Neural cell (in vitro differentiated cells): ENCODE measurements around the gene PLCL1. TPM values are rescaled to one million over a fixed set of nuclear protein-coding genes. Genes with fewer than 3 reads are reported as not detected.

ENCODE experiments used
- H2AFZ ChIP-seq: fragments of 200-600, 300-800 bp; sonication (generic), shearing (Covaris generic); 2 replicates; pipeline ENCODE4 v1.6.0; 2014; ENCODE audit warnings: low read depth, mild to moderate bottlenecking, antibody characterized with exemption, low read length, moderate library complexity
- H3F3A ChIP-seq: fragments of 200-600 bp; shearing (Covaris generic); 2 replicates; pipeline ENCODE4 v1.6.1; 2016; ENCODE audit warnings: mild to moderate bottlenecking, moderate library complexity, mixed read lengths, antibody characterized with exemption, low read length; ENCODE audit not compliant: insufficient read depth, poor library complexity, severe bottlenecking
- H3K27ac ChIP-seq: fragments of 200-600, 300-800 bp; sonication (generic), shearing (Covaris generic); 2 replicates; pipeline ENCODE4 v1.5.1; 2014; ENCODE audit warnings: mild to moderate bottlenecking, low read length, moderate library complexity
- H3K27me3 ChIP-seq: fragments of 300-800, 200-600 bp; sonication (generic), shearing (Covaris generic); 2 replicates; pipeline ENCODE4 v1.6.0; 2014; ENCODE audit warnings: mild to moderate bottlenecking, low read depth, low read length, moderate library complexity; ENCODE audit not compliant: insufficient read depth
- H3K36me3 ChIP-seq: fragments of 300-800, 200-600 bp; sonication (generic), shearing (Covaris generic); 2 replicates; pipeline ENCODE4 v1.5.1; 2014; ENCODE audit warnings: mild to moderate bottlenecking, antibody characterized with exemption, low read length, moderate library complexity; ENCODE audit not compliant: insufficient read depth
- H3K4me2 ChIP-seq: fragments of 300-800, 200-600 bp; sonication (generic), shearing (Covaris generic); 2 replicates; pipeline ENCODE4 v1.6.0; 2014; ENCODE audit warnings: mild to moderate bottlenecking, low read length
- H3K4me3 ChIP-seq: fragments of 300-800, 200-600 bp; sonication (generic), shearing (Covaris generic); 2 replicates; pipeline ENCODE4 v1.5.1; 2014; ENCODE audit warnings: mild to moderate bottlenecking, low read length, moderate library complexity
- H3K79me2 ChIP-seq: fragments of 200-600 bp; shearing (Covaris generic); replicated peaks from 2 replicates; pipeline ENCODE4 v1.6.0; 2014; ENCODE audit warnings: mild to moderate bottlenecking, low read length, moderate library complexity; ENCODE audit not compliant: insufficient read depth
- H3K9ac ChIP-seq: fragments of 300-800, 200-600 bp; sonication (generic), shearing (Covaris generic); 2 replicates; pipeline ENCODE4 v1.6.1; 2016; ENCODE audit warnings: mild to moderate bottlenecking, low read length, mixed read lengths
- H3K9me2 ChIP-seq: fragments of 200-600 bp; shearing (Covaris generic); 2 replicates; pipeline ENCODE4 v1.6.1; 2016; ENCODE audit warnings: mild to moderate bottlenecking, low read length, mixed read lengths; ENCODE audit not compliant: insufficient read depth
- H3K9me3 ChIP-seq: fragments of 200-600, 300-800 bp; sonication (generic), shearing (Covaris generic); 2 replicates; pipeline ENCODE4 v1.6.1; 2016; ENCODE audit warnings: mild to moderate bottlenecking, mixed run types, low read length, moderate library complexity, mixed read lengths
- H4K20me1 ChIP-seq: fragments of 200-600 bp; shearing (Covaris generic); 2 replicates; pipeline ENCODE4 v1.6.1; 2016; ENCODE audit warnings: mild to moderate bottlenecking, mixed run types; ENCODE audit not compliant: insufficient read depth
- EP300 ChIP-seq: fragments of 450-650 bp; conservative IDR thresholded peaks from 2 replicates; pipeline ENCODE4 v1.6.1; 2014; ENCODE audit warnings: antibody characterized with exemption, mild to moderate bottlenecking, moderate library complexity; ENCODE audit not compliant: poor library complexity, severe bottlenecking
- EZH2 ChIP-seq: fragments of 200-600, 300-800 bp; shearing (Covaris generic), sonication (generic); IDR thresholded peaks from 2 replicates; pipeline ENCODE4 v1.6.1; 2014; ENCODE audit warnings: antibody characterized with exemption, low read length, borderline replicate concordance, mild to moderate bottlenecking; ENCODE audit not compliant: insufficient read depth, poor library complexity, severe bottlenecking
- MXI1 ChIP-seq: fragments of 450-650 bp; conservative IDR thresholded peaks from 2 replicates; pipeline ENCODE4 v1.6.1; 2014; ENCODE audit warnings: antibody characterized with exemption, mild to moderate bottlenecking; ENCODE audit not compliant: poor library complexity, severe bottlenecking
- POLR2AphosphoS5 ChIP-seq: IDR thresholded peaks from 2 replicates; pipeline ENCODE4 v1.6.1; 2012
- RAD21 ChIP-seq: fragments of 450-650 bp; conservative IDR thresholded peaks from 2 replicates; pipeline ENCODE4 v1.6.1; 2014; ENCODE audit warnings: antibody characterized with exemption, mild to moderate bottlenecking, moderate library complexity
- SMC3 ChIP-seq: fragments of 450-650 bp; conservative IDR thresholded peaks from 2 replicates; pipeline ENCODE4 v1.6.1; 2014; ENCODE audit warnings: antibody characterized with exemption, mild to moderate bottlenecking, moderate library complexity; ENCODE audit not compliant: poor library complexity
- TAF1 ChIP-seq: IDR thresholded peaks from 2 replicates; pipeline ENCODE4 v1.6.1; 2012; ENCODE audit warnings: low read depth
- polyA plus RNA-seq: library from polyadenylated mRNA; depleted of rRNA; stranded (reverse); fragments of >200 nt; gene quantifications from 2 replicates; pipeline ENCODE4 v1.2.3, GENCODE V29; 2014
- TF ChIP-seq, protein P1 (sequence below): fragments of 450-650 bp; IDR thresholded peaks from 2 replicates; pipeline ENCODE4 v1.5.1; 2014; ENCODE audit warnings: antibody characterized with exemption, mild to moderate bottlenecking, moderate library complexity; ENCODE audit not compliant: poor library complexity, severe bottlenecking
- TF ChIP-seq, protein P2 (sequence below): IDR thresholded peaks from 2 replicates; pipeline ENCODE4 v1.6.1; 2012; ENCODE audit warnings: borderline replicate concordance

Gene PLCL1
- polyA plus RNA-seq, 1 donor from 2014 or later: 6.8 TPM

DNA sequence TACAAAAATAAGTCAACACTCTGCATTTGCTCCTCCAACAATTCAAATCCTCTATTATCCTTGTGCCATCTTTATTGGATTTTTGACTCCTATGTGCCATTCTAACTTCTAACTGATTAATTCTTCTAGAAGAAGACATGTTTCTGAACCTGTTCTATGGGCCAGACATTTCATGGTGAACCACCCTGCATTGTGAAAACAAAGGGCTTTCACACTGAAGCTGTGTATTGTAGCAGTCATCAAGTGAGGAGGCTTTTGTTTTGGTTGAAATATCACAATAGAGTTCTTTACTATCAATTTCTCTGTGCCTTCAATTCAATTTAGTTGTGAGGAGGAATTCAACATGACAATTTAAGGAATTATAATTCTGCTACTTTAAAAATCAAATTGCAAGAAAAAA lies 357.9 kb downstream of the PLCL1 start:
- no peaks in the 10 kb centered on the region for H3K27me3 ChIP-seq
- no peak overlapping the region for H2AFZ ChIP-seq
- no peaks in the 10 kb centered on the region for H4K20me1 ChIP-seq
- no peaks in the 10 kb centered on the region for H3K79me2 ChIP-seq
- no peak overlapping the region for H3K27ac ChIP-seq
- H3K36me3 ChIP-seq: no peaks in the 10 kb centered on the region
- H3F3A ChIP-seq: no peaks in the 10 kb centered on the region
- H3K9me2 ChIP-seq: no peaks in the 10 kb centered on the region
- no peak for TF ChIP-seq POLR2AphosphoS5
- no peak for TF ChIP-seq RAD21
- no peak for TF ChIP-seq EP300
- no peak for TF ChIP-seq TAF1
- no peak for TF ChIP-seq MXI1
- no peak for TF ChIP-seq SMC3
- TF ChIP-seq EZH2: no peak
- TF ChIP-seq, protein P1, sequence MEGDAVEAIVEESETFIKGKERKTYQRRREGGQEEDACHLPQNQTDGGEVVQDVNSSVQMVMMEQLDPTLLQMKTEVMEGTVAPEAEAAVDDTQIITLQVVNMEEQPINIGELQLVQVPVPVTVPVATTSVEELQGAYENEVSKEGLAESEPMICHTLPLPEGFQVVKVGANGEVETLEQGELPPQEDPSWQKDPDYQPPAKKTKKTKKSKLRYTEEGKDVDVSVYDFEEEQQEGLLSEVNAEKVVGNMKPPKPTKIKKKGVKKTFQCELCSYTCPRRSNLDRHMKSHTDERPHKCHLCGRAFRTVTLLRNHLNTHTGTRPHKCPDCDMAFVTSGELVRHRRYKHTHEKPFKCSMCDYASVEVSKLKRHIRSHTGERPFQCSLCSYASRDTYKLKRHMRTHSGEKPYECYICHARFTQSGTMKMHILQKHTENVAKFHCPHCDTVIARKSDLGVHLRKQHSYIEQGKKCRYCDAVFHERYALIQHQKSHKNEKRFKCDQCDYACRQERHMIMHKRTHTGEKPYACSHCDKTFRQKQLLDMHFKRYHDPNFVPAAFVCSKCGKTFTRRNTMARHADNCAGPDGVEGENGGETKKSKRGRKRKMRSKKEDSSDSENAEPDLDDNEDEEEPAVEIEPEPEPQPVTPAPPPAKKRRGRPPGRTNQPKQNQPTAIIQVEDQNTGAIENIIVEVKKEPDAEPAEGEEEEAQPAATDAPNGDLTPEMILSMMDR: no peak
- TF ChIP-seq, protein P2, sequence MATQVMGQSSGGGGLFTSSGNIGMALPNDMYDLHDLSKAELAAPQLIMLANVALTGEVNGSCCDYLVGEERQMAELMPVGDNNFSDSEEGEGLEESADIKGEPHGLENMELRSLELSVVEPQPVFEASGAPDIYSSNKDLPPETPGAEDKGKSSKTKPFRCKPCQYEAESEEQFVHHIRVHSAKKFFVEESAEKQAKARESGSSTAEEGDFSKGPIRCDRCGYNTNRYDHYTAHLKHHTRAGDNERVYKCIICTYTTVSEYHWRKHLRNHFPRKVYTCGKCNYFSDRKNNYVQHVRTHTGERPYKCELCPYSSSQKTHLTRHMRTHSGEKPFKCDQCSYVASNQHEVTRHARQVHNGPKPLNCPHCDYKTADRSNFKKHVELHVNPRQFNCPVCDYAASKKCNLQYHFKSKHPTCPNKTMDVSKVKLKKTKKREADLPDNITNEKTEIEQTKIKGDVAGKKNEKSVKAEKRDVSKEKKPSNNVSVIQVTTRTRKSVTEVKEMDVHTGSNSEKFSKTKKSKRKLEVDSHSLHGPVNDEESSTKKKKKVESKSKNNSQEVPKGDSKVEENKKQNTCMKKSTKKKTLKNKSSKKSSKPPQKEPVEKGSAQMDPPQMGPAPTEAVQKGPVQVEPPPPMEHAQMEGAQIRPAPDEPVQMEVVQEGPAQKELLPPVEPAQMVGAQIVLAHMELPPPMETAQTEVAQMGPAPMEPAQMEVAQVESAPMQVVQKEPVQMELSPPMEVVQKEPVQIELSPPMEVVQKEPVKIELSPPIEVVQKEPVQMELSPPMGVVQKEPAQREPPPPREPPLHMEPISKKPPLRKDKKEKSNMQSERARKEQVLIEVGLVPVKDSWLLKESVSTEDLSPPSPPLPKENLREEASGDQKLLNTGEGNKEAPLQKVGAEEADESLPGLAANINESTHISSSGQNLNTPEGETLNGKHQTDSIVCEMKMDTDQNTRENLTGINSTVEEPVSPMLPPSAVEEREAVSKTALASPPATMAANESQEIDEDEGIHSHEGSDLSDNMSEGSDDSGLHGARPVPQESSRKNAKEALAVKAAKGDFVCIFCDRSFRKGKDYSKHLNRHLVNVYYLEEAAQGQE: no peak
- H3K9ac ChIP-seq: no peak overlapping the region
- H3K4me2 ChIP-seq: no peak overlapping the region
- no peaks in the 10 kb centered on the region for H3K9me3 ChIP-seq
- no peak overlapping the region for H3K4me3 ChIP-seq

DNA sequence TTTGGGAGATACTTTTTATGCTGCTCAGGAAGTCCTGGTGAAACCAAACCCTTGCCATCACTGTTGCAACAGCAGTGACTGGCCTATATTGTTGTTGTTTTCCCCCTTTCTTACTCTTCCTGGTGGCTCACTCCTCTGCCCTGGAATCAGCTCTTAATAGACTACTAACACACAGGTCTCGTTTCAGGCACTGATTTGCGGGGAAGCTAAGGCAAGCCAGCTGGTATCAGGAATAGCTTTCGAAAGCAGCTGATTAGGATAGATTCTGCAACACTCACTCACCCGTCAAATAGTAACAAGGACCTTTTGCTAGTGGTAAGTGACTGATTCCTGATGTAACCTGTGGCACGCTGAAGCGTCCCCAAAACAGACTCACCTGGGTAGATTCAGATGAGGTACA lies 360.4 kb downstream of the PLCL1 start:
- no peak overlapping the region for H3K27ac ChIP-seq
- no peak overlapping the region for H3K9ac ChIP-seq
- no peak for TF ChIP-seq TAF1
- TF ChIP-seq, protein P2: no peak
- no peak for TF ChIP-seq MXI1
- TF ChIP-seq SMC3: no peak
- TF ChIP-seq EP300: no peak
- no peak for TF ChIP-seq RAD21
- TF ChIP-seq, protein P1: no peak
- TF ChIP-seq POLR2AphosphoS5: no peak
- TF ChIP-seq EZH2: no peak
- H3K9me3 ChIP-seq: no peaks in the 10 kb centered on the region
- H3F3A ChIP-seq: no peaks in the 10 kb centered on the region
- no peak overlapping the region for H2AFZ ChIP-seq
- H3K4me2 ChIP-seq: no peak overlapping the region
- no peaks in the 10 kb centered on the region for H3K79me2 ChIP-seq
- H4K20me1 ChIP-seq: no peaks in the 10 kb centered on the region
- H3K9me2 ChIP-seq: no peaks in the 10 kb centered on the region
- no peaks in the 10 kb centered on the region for H3K36me3 ChIP-seq
- no peaks in the 10 kb centered on the region for H3K27me3 ChIP-seq
- no peak overlapping the region for H3K4me3 ChIP-seq
